GM18867 (cell line): ENCODE measurements around the gene CEP104.

Source experiments
- ATAC-seq: cut with Tn5 transposase; IDR thresholded peaks from one replicate; pipeline ENCODE4 v1.9.1; 2021; ENCODE audit warnings: mild to moderate bottlenecking, moderate library complexity; ENCODE audit not compliant: unreplicated experiment

CEP104 gene

GRCh38 chr1:3779912-3780416 is 77.0 kb downstream of the CEP104 start:
- ATAC-seq = no peak

- no peak for ATAC-seq
Measured at GRCh38 chr1:3779265-3779911, 77.6 kb downstream of the CEP104 start.

- no peak for ATAC-seq
Measured at GRCh38 chr1:3778590-3779264, 78.3 kb downstream of the CEP104 start.

GRCh38 chr1:3777647-3778589 is 79.1 kb downstream of the CEP104 start:
- ATAC-seq = no peak

- ATAC-seq = no peak
Measured at GRCh38 chr1:3777078-3777547, 79.9 kb downstream of the CEP104 start.

GRCh38 chr1:3776231-3776961 is 80.6 kb downstream of the CEP104 start:
- no peak for ATAC-seq

- ATAC-seq = peak; percentile 38
Measured at GRCh38 chr1:3775490-3776230, 81.4 kb downstream of the CEP104 start.

- no peak for ATAC-seq
Measured at GRCh38 chr1:3774946-3775489, 82.0 kb downstream of the CEP104 start.

- no peak for ATAC-seq
Measured at GRCh38 chr1:3774276-3774945, 82.6 kb downstream of the CEP104 start.

GRCh38 chr1:3773572-3774275 is 83.3 kb downstream of the CEP104 start:
- no peak for ATAC-seq

GRCh38 chr1:3772715-3773571 is 84.1 kb downstream of the CEP104 start, which contains the start of gene SMIM1:
Gene SMIM1 (plus strand): TSS chr1:3772749. CDS start chr1:3775374, 2,625 bp downstream.
- ATAC-seq = peak; percentile 5

- peak; percentile 56 for ATAC-seq
Measured at GRCh38 chr1:3772027-3772714, 84.8 kb downstream of the CEP104 start.

- ATAC-seq = no peak
Measured at GRCh38 chr1:3771108-3772026, 85.6 kb downstream of the CEP104 start.

- ATAC-seq = no peak
Measured at GRCh38 chr1:3770047-3770765, 86.8 kb downstream of the CEP104 start.

- ATAC-seq = no peak
Measured at GRCh38 chr1:3768811-3769390, 88.1 kb downstream of the CEP104 start.
